WERI-Rb-1 (cell line): ENCODE data around the gene POLR2I.

Experiments used
- DNase-seq: peaks from one replicate; pipeline ENCODE4 v3.0.0-alpha.2; 2020
- H3K27ac ChIP-seq: fragments of 250-450 bp; sonication (Bioruptor Pico); 2 replicates; pipeline ENCODE4 v1.5.1; 2020; ENCODE audit warnings: mild to moderate bottlenecking, moderate library complexity
- H3K27me3 ChIP-seq: fragments of 250-450 bp; sonication (Bioruptor Pico); 2 replicates; pipeline ENCODE4 v1.5.1; 2021; ENCODE audit warnings: mild to moderate bottlenecking, low read depth, moderate library complexity; ENCODE audit not compliant: insufficient read depth, severe bottlenecking
- H3K36me3 ChIP-seq: fragments of 250-450 bp; sonication (Bioruptor Pico); 2 replicates; pipeline ENCODE4 v1.5.1; 2020; ENCODE audit warnings: mild to moderate bottlenecking, moderate library complexity
- H3K4me3 ChIP-seq: 2 replicates; pipeline ENCODE4 v1.5.1; 2011; ENCODE audit warnings: low read depth, mild to moderate bottlenecking, control low read depth, low read length
- H3K9me3 ChIP-seq: fragments of 250-450 bp; sonication (Bioruptor Pico); 2 replicates; pipeline ENCODE4 v1.5.1; 2021; ENCODE audit warnings: mild to moderate bottlenecking, moderate library complexity; ENCODE audit not compliant: severe bottlenecking
- TF ChIP-seq, protein P1 (sequence below): IDR thresholded peaks from 2 replicates; pipeline ENCODE4 v1.5.1; 2011; ENCODE audit warnings: low read depth, mild to moderate bottlenecking, control low read depth, inconsistent platforms, low read length

The POLR2I gene

DNA sequence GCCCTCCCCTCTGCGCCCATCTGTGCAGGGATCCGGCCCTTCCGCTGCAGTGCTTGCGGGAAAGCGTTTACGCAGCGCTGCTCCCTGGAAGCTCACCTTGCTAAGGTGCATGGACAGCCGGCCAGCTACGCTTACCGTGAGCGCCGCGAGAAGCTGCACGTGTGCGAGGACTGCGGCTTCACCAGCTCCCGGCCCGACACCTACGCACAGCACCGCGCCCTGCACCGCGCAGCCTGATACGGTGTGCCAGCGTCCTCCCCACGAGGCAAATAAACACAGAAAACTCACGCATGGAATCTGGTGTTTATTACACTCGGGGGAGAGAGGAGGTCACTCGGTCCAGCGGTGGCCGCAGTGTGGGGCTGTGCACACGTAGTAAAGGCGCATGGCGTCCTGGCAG is 1.2 kb downstream of the POLR2I start:
- H3K27me3 ChIP-seq = no peaks in the 10 kb centered on the region
- H3K27ac ChIP-seq = peak overlapping the region; percentile 84
- peak overlapping the region; percentile 91 for H3K4me3 ChIP-seq
- no peaks in the 10 kb centered on the region for H3K9me3 ChIP-seq
- no peak for DNase-seq
- TF ChIP-seq, protein P1, sequence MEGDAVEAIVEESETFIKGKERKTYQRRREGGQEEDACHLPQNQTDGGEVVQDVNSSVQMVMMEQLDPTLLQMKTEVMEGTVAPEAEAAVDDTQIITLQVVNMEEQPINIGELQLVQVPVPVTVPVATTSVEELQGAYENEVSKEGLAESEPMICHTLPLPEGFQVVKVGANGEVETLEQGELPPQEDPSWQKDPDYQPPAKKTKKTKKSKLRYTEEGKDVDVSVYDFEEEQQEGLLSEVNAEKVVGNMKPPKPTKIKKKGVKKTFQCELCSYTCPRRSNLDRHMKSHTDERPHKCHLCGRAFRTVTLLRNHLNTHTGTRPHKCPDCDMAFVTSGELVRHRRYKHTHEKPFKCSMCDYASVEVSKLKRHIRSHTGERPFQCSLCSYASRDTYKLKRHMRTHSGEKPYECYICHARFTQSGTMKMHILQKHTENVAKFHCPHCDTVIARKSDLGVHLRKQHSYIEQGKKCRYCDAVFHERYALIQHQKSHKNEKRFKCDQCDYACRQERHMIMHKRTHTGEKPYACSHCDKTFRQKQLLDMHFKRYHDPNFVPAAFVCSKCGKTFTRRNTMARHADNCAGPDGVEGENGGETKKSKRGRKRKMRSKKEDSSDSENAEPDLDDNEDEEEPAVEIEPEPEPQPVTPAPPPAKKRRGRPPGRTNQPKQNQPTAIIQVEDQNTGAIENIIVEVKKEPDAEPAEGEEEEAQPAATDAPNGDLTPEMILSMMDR = no peak
- H3K36me3 ChIP-seq = peaks cover 52% of the 10 kb centered on the region

DNA sequence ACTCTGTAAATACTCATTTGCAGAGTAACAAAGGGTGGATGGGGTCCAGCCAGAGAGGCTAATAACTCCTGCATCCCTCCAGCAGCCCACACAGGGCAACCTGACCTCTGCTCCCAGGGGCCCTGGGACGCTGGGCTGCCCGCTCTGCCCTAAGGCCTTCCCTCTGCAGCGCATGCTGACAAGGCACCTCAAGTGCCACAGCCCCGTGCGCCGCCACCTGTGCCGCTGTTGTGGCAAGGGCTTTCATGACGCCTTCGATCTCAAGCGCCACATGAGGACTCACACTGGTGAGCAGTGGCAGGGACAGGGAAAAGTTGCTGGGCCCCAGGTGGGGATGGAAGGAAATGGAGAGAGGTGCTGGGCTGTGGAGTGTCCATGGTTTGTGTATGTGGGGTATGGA is 2.0 kb downstream of the POLR2I start:
- TF ChIP-seq, protein P1 = no peak
- Histone ChIP-seq H3K36me3 (peaks cover 46% of the 10 kb centered on the region), H3K27me3 (no peaks in the 10 kb centered on the region), H3K9me3 (no peaks in the 10 kb centered on the region), H3K27ac (peak overlapping the region; percentile 40), H3K4me3 (no peak overlapping the region)
- no peak for DNase-seq

DNA sequence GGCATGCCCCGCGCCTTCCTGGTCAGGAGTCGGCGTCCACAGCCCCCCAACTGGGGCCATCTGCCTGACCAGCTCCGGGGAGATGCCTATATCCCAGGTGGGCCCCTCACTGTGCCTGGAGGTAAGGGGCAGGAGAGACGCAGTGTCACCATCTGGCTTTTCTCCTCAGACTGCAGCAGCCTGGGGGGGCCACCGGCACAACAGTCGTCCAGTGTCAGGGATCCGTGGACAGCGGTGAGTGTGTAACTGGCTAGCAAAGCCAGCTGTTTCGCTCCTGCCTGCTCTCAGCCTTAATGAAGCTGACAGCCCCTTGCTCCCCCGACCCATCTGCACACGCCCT is 3.5 kb downstream of the POLR2I start:
- peak; percentile 26 for DNase-seq
- Histone ChIP-seq H3K36me3 (peaks cover 39% of the 10 kb centered on the region), H3K4me3 (no peak overlapping the region), H3K9me3 (no peaks in the 10 kb centered on the region), H3K27me3 (no peaks in the 10 kb centered on the region), H3K27ac (peak overlapping the region; percentile 27)
- TF ChIP-seq, protein P1 = no peak

DNA sequence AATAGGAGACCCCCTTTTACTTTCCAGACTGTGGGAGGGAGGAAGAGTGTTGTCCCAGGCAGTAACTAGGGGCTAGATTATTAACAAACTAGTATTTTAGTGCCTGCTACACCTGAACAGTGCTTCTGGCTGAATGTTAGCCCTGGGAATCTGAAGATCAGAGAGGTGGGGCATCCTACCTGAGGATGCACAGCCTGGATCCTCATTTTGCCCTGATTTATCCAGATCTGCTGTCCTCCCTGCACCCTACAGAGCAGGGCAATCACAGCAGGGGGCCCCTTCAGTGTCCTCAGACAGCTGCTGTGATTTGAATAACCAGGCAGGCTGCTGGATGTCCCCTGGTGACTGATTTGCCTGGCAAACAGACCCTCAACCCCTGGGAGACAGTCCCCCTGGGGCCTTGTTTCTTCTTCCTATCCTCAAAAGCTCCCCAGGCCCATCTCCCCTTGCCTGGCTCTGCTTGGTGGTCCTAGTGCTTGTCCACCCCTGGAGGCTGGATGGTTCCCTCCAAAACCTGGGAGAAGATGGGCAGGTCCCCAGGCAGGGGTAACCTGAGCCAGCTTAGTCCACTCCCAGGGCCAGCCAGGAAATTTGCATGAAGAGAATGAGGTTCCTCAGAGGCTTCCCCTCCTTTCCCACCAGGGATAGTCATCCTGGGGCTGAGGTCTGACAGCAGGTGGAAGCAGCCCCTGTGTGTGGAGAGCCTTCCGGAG is 4.0 kb downstream of the POLR2I start, which contains the start of gene OVOL3:
TSS of gene OVOL3 (plus strand) at position 657 of the 713 bp plus-strand sequence. CDS start 60 bp downstream, outside the sequence.
- no peak within 1 kb of the TSS for H3K4me3 ChIP-seq
- H3K36me3 ChIP-seq = peaks cover 41% of the 10 kb centered on the region
- H3K27ac ChIP-seq = peak within 1 kb of the TSS; percentile 27
- DNase-seq = peak; percentile 30
- H3K27me3 ChIP-seq = no peaks in the 10 kb centered on the region
- TF ChIP-seq, protein P1 = no peak
- no peaks in the 10 kb centered on the region for H3K9me3 ChIP-seq

DNA sequence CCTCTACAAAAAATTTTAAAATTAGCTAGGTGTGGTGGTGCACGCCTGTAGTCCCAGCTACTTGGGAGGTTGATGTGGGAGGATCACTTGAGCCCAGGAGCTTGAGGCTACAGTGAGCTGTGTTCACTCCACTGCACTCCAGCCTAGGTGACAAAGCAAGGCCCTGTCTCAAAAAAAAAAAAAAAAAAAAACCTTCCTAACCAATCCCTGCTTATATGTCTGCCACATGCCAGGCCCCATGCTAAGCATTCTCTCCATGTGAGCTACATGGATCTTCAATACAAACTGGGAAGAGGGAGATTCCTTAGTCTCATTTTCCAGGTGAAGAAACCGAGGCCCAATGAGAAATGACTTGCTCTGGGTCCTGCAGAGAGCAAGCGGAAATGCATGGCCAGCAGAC is 6.0 kb downstream of the POLR2I start:
- no peak overlapping the region for H3K27ac ChIP-seq
- peaks cover 58% of the 10 kb centered on the region for H3K36me3 ChIP-seq
- DNase-seq = no peak
- no peak overlapping the region for H3K4me3 ChIP-seq
- no peaks in the 10 kb centered on the region for H3K9me3 ChIP-seq
- no peaks in the 10 kb centered on the region for H3K27me3 ChIP-seq
- TF ChIP-seq, protein P1 = no peak

DNA sequence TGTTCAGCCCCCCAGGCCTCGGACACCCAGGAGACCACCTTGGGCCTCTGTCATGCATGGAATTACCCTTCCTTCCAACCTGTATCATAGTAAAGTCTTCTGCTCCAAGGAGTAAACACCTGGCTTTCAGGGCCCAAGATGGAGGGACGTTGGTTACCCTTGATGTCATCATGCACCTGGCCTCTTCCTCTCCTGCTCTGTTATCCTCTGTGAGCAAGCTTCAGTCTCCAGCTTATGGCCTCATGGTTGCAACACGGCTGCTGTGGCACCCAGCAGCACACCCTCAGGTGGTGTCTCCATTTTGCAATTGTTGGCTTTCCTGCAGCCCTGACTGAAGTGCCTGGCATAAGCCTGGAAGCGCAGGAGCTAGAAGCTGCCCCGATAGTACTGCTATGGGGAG is 7.7 kb downstream of the POLR2I start:
- H3K36me3 ChIP-seq = peaks cover 58% of the 10 kb centered on the region
- no peaks in the 10 kb centered on the region for H3K27me3 ChIP-seq
- TF ChIP-seq, protein P1 = no peak
- no peak overlapping the region for H3K27ac ChIP-seq
- H3K9me3 ChIP-seq = no peaks in the 10 kb centered on the region
- no peak for DNase-seq
- no peak overlapping the region for H3K4me3 ChIP-seq
